ENCODE data around the gene SOX6. TPM values are rescaled to one million over a fixed set of nuclear protein-coding genes. Genes with fewer than 3 reads are reported as not detected.

SOX6 gene
- total RNA-seq, 2 experiments from 2014 or later, result 0.13 TPM; not detected in 1

DNA sequence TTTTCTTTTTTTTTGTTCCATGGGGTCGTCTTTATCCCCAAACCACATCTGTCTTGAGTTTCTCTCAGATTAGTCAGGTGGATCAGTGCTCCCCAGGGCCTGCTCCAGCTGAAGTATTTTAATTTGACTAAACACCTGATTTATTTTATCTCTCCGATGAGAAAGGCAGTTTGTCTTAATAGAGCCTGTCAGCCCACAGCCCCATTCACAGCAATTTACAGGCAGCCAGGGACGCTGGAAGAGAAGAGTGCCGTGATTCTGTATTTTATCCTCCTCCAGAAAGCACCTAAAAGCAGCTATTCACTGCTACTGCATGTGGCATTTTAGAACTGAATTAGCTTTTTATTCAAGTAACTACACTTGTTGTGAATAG is 164.5 kb downstream of the SOX6 start:
- peak overlapping the region; percentile 48 for H3K4me2 ChIP-seq (ENCODE audit: low read length)
- H3K27ac ChIP-seq (ENCODE audit: low read depth, low read length, poor library complexity, severe bottlenecking), result peak overlapping the region; percentile 74
- ChIA-PET CTCF (ENCODE audit: unreplicated experiment) (no interaction called here), POLR2A (interaction anchor here (0.7 to 1.4 kb wide), 5 partner anchors 11 to 314 kb away, joined by 3 to 5 read pairs (median 4); no protein-coding TSS in a partner anchor)
- intact Hi-C loops (cut with micrococcal nuclease; ENCODE audit: unreplicated experiment), result loop anchor here (5.0 kb wide), 1 partner anchor 415 kb away; no protein-coding TSS in a partner anchor
- H2AFZ ChIP-seq (ENCODE audit: low read length), result peak overlapping the region; percentile 70
- no TSS peak for BruUV-seq (replicated peaks)
- H3K79me2 ChIP-seq (ENCODE audit: insufficient read depth, low read depth, low read length), result no peaks in the 10 kb centered on the region
- H3K4me1 ChIP-seq (ENCODE audit: insufficient read depth, low read length, poor library complexity, severe bottlenecking), result peaks cover 35% of the 10 kb centered on the region
- DNase-seq (ENCODE audit: low spot score), result peak; percentile 55
- H3K9me2 ChIP-seq (ENCODE audit: insufficient read depth, low read length), result no peaks in the 10 kb centered on the region
- peak overlapping the region; percentile 26 for H3K4me3 ChIP-seq (ENCODE audit: low read depth, low read length, poor library complexity, severe bottlenecking)
- H4K20me1 ChIP-seq (ENCODE audit: insufficient read depth, low read length), result no peaks in the 10 kb centered on the region
- no peaks in the 10 kb centered on the region for H3K9me3 ChIP-seq (ENCODE audit: low read length)
- TF ChIP-seq, protein P1, sequence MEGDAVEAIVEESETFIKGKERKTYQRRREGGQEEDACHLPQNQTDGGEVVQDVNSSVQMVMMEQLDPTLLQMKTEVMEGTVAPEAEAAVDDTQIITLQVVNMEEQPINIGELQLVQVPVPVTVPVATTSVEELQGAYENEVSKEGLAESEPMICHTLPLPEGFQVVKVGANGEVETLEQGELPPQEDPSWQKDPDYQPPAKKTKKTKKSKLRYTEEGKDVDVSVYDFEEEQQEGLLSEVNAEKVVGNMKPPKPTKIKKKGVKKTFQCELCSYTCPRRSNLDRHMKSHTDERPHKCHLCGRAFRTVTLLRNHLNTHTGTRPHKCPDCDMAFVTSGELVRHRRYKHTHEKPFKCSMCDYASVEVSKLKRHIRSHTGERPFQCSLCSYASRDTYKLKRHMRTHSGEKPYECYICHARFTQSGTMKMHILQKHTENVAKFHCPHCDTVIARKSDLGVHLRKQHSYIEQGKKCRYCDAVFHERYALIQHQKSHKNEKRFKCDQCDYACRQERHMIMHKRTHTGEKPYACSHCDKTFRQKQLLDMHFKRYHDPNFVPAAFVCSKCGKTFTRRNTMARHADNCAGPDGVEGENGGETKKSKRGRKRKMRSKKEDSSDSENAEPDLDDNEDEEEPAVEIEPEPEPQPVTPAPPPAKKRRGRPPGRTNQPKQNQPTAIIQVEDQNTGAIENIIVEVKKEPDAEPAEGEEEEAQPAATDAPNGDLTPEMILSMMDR (conservative IDR thresholded peaks at IDR 0.05; ENCODE audit: low read length), result no peak
- TF ChIP-seq EZH2phosphoT487 (IDR thresholded peaks at IDR 0.05; ENCODE audit: borderline replicate concordance, low read depth, low read length), result no peak
- no peaks in the 10 kb centered on the region for H3K36me3 ChIP-seq (ENCODE audit: insufficient read depth, low read length)

DNA sequence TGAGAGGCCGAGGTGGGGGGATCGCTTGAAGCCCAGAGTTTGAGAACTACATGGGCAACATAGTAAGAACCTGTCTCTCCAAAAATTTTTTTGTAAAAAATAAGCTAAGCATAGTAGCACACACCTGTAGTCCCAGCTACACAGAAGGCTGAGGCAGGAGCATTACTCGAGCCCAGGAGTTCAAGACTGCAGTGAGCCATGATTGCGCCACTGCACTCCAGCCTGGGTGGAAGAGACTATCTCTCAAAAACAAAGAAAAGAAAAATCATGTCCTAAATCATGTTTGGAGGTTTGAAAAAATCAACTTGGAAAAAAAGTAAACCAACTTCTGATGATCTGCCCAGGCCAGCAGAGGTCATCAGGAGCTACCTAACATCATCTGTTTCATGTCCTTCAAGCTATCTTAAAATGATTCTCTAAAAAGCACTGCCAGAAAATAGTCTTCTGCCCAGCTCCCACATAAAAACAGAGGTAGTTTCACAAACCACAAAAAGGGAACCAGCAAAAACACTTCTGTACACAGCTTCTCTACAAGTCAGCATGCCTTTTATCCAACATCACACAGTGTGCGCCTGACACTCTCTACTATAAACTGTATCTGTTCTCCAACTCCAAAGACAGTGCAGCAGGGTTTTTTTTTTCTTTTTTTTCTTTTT is 165.0 kb downstream of the SOX6 start:
- ChIA-PET POLR2A (interaction anchor here (0.6 to 1.4 kb wide), 6 partner anchors 11 to 313 kb away, joined by 3 to 11 read pairs (median 4); no protein-coding TSS in a partner anchor), CTCF (ENCODE audit: unreplicated experiment) (no interaction called here)
- no peaks in the 10 kb centered on the region for H3K9me3 ChIP-seq (ENCODE audit: low read length)
- no peaks in the 10 kb centered on the region for H4K20me1 ChIP-seq (ENCODE audit: insufficient read depth, low read length)
- H3K4me3 ChIP-seq (ENCODE audit: low read depth, low read length, poor library complexity, severe bottlenecking), result peak overlapping the region; percentile 26
- H3K27ac ChIP-seq (ENCODE audit: low read depth, low read length, poor library complexity, severe bottlenecking), result peak overlapping the region; percentile 74
- peak overlapping the region; percentile 70; the same call in 1 of the 2 replicates for H2AFZ ChIP-seq (ENCODE audit: low read length)
- no peaks in the 10 kb centered on the region for H3K79me2 ChIP-seq (ENCODE audit: insufficient read depth, low read depth, low read length)
- H3K4me1 ChIP-seq (ENCODE audit: insufficient read depth, low read length, poor library complexity, severe bottlenecking), result peaks cover 35% of the 10 kb centered on the region
- TF ChIP-seq EZH2phosphoT487 (IDR thresholded peaks at IDR 0.05; ENCODE audit: borderline replicate concordance, low read depth, low read length), result no peak
- TF ChIP-seq, protein P1 (conservative IDR thresholded peaks at IDR 0.05; ENCODE audit: low read length), result peak; percentile 65
- no peaks in the 10 kb centered on the region for H3K36me3 ChIP-seq (ENCODE audit: insufficient read depth, low read length)
- no peaks in the 10 kb centered on the region for H3K9me2 ChIP-seq (ENCODE audit: insufficient read depth, low read length)
- intact Hi-C loops (cut with micrococcal nuclease; ENCODE audit: unreplicated experiment), result loop anchor here (5.0 kb wide), 1 partner anchor 416 kb away; no protein-coding TSS in a partner anchor
- no TSS peak for BruUV-seq (replicated peaks)
- peak overlapping the region; percentile 48 for H3K4me2 ChIP-seq (ENCODE audit: low read length)
- peak; percentile 60 for DNase-seq (ENCODE audit: low spot score)

DNA sequence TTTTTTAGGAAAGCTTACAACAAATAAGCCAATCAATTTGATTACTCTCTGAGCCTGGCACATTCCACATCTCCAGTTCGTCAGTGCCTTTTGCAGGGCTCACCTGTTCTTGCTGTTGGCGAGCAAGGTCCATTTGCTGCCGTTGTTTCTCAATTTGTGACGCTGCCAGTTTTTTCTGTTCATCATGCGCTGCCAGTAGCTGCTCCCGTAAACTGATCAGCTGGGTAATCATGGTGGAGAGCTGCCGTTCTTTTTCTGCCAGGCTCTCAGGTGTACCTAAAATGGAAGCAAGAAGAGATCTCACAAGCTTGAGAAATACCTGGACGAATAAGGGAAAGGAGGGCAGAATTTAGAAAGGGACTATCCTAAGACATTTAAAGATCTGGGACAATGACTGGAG is 169.7 kb downstream of the SOX6 start:
- no peak for DNase-seq (ENCODE audit: low spot score)
- no peaks in the 10 kb centered on the region for H4K20me1 ChIP-seq (ENCODE audit: insufficient read depth, low read length)
- H3K4me2 ChIP-seq (ENCODE audit: low read length), result no peak overlapping the region
- no peak overlapping the region for H2AFZ ChIP-seq (ENCODE audit: low read length)
- no peaks in the 10 kb centered on the region for H3K9me3 ChIP-seq (ENCODE audit: low read length)
- H3K27ac ChIP-seq (ENCODE audit: low read depth, low read length, poor library complexity, severe bottlenecking), result no peak overlapping the region
- intact Hi-C loops (cut with micrococcal nuclease; ENCODE audit: unreplicated experiment), result no loop called here
- H3K36me3 ChIP-seq (ENCODE audit: insufficient read depth, low read length), result no peaks in the 10 kb centered on the region
- TF ChIP-seq, protein P1 (conservative IDR thresholded peaks at IDR 0.05; ENCODE audit: low read length), result no peak
- no peak for TF ChIP-seq EZH2phosphoT487 (IDR thresholded peaks at IDR 0.05; ENCODE audit: borderline replicate concordance, low read depth, low read length)
- no peaks in the 10 kb centered on the region for H3K79me2 ChIP-seq (ENCODE audit: insufficient read depth, low read depth, low read length)
- H3K4me1 ChIP-seq (ENCODE audit: insufficient read depth, low read length, poor library complexity, severe bottlenecking), result peaks cover 15% of the 10 kb centered on the region
- ChIA-PET CTCF (ENCODE audit: unreplicated experiment) (no interaction called here), POLR2A (interaction anchor here (0.7 kb wide), 1 partner anchor 357 kb away, joined by 4 read pairs; no protein-coding TSS in a partner anchor)
- BruUV-seq (replicated peaks), result no TSS peak
- H3K4me3 ChIP-seq (ENCODE audit: low read depth, low read length, poor library complexity, severe bottlenecking), result no peak overlapping the region
- H3K9me2 ChIP-seq (ENCODE audit: insufficient read depth, low read length), result no peaks in the 10 kb centered on the region

Data from OCI-LY7 (cell line).